GM21447 (cell line): ENCODE data around the gene TINCR.

ENCODE experiments used
- ATAC-seq: cut with Tn5 transposase; IDR thresholded peaks from one replicate; pipeline ENCODE4 v1.9.1; 2021; ENCODE audit not compliant: unreplicated experiment

The TINCR gene

DNA sequence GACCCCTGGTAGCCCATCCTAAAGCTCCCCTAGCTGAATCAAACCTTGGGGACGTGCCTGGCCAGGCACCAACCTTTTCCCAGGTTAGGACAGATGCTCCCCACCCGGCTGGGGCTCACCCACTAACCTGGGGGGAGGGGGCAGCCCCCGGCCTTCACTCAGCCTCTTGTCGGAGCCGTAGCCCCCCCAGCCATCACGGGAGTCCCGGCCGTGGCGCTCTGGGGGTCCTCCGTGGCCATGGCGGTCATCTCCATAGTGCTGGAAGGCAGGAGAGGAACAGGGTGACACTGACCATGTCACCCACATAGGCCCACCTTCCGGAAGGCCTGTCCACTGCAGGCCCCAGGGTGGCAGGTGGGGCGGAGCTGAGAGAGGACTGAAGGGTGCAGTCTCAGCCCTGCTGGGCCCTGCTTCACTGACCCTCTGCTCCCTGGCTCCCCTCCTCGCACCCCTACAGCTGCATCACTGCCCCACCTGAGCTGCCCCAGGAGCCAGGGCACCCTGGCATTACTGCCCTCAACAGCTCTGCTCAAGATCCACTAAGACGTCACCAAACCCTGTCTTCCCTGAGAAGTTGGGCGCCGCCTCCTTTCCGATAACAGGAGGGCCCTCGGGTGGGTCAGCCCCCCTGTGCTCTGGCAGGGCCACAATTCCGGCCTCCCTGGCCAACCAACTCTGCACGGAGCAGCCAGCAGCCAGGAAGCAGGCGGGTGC lies 22.6 kb upstream of the TINCR start:
- ATAC-seq = no peak

DNA sequence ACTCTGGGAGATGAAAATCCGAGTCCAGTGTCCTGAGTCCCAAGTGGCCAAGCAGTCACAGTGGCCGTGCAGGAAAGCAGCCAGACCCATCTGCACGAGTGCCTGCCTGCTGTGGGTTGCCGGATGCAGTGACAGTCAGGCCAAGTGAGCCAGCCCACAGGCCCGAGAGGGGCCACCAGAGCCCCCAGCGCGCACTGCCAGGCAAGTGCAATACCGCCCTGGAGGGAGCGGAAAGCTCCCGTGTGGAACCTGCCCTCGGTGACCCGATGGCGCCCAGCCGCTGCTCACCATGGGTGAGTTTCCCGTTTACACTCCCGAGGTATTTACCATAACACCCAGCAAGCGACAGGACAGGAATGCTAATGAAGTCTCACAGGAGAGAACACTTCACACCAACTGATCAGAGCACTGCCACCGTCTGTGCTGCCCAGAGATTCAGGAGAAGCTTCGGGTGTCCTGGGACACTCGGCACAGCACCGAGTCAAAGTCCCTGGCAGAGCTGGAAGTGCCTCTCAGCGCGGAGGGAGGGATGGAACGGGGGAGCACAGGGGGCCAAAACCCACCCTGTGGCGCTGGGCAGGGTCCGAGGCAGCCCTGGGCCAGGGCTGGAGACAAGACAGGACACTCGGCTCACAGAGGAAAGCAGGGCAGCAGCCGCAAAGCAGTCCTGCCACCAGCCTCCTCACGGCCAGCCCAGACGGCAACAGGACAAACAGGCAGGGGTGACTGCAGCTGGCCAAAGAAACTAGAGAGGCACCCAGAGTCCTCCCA lies 21.3 kb upstream of the TINCR start:
- ATAC-seq = no peak

DNA sequence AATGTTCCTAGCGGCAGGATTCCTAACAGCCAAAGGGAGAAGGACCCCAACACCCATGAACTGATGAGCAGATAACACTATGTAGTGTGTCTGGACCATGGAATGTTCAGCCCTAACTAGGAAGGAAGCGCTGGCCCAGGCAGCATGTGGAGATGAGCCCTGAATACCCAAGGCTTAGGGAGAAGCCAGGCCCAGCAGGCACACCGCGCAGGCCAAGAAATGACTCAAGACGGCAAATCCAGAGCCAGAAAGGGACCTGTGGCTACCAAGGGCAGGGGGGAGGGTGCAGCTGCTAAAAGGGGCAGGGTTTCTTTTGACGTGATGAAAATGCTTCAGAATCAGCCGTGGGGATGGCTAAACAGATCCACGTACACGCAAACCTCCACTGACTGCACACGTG lies 20.7 kb upstream of the TINCR start:
- ATAC-seq = no peak

DNA sequence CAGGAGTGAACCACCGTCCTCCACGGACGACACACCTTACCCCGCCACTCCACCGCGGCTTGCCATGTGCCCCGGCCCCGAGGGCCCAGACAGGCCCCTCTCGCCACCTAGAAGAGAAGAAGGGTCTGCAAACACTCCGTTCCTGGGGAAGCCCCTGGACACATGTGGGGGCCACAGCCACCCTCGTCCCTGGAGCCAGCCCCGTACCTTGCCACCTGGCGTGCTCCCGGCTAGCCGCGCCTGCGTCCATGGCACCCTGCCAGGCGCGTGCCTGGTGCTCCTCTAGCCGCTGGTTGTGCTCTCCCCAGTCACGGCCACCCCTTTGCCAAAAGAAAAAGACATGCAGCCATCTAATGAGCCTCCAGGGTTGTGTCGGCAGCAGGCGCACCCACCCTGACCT lies 19.9 kb upstream of the TINCR start:
- ATAC-seq = no peak

DNA sequence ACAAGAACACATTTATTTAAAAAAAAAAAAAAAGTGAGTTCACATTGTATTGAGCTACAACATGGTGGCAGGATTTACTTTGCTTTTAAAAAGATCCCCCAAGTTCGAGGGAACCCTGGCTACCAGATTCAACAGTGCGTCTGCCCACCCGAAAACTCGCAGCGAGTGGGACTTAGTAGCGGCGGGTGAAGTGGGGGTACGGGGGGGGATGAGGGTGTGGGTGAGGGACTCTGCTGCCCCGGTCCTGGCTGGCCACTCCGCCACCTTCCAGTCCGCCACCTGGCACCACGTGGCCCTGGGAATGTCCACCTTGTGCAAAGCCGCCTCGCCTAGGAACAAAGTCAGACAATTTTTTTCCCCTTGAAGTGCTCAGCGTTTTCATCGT lies 19.3 kb upstream of the TINCR start:
- ATAC-seq = no peak

DNA sequence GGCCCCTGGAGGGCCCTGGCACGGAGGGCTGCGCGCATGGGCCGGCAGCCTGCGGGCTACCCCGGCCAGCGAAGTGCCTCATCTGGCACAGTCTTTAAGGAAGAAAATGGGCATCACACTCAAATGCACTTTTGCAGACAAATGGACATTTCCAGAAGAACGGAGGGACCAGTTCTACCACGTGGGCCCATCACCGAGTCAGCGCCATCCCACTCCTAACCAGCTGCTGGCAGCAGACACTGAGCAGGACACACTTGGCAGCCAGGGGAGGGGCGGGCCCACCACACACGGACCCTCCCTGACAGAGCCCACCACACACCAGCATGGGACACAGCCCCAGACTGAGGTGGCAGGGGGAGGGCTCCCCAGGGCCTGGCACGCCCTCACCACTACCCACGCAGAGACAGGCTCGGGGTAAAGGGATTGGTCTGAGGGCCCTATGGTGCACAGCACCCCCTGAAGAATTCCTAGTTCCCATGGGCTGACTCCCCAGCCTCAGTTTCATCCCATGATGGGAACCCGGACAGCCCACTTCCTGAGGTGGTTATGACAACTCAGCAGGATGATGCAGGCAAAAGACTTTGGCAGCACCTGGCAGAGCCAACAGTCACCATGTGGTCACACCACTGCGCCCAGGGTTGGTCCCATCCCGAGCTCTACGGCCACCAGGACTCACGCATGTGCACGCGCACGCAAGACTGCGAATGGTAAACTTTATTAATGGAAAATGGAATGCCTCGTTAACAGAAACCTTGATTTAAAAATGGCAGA lies 18.7 kb upstream of the TINCR start:
- ATAC-seq = no peak

DNA sequence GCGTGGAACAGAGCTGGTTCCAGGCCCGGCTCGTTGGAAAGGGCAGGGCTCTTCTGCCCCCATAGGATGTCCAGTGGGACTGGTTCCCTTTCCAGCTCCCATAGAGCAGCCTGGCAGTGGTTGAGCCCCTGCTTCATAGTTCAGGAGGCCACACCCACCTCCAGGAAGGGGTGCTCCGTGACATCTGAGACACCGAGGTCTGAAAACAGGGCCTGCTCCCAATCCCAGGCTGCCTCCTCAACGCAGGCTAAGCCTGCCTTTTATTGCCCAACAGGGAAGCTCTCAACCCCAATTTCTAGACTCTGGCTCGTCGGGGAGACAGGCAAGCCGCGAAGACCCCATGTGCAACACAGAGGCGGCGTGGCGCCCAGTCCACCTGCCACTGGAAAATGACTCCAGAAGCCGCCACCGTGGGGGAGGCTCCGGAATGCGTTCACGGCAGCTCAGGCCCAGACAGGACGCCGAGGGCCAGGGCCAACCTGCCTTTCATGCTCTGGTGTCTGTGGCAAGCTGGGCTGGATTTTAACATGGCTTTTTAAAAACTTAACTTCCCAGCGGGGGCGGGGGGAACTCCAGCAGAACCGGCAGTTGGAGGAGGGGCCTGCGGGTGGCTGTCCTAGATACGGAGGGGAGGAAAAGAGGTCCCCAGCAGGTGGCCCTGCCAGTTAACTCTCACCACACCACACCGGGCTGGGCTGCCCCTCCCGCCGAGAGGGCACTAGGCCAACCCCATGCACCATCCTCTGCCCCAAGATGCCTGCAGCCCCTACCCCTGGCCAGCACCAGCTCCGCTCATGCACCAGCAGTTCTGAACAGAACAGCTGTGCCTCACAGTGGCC lies 17.9 kb upstream of the TINCR start:
- ATAC-seq = no peak

DNA sequence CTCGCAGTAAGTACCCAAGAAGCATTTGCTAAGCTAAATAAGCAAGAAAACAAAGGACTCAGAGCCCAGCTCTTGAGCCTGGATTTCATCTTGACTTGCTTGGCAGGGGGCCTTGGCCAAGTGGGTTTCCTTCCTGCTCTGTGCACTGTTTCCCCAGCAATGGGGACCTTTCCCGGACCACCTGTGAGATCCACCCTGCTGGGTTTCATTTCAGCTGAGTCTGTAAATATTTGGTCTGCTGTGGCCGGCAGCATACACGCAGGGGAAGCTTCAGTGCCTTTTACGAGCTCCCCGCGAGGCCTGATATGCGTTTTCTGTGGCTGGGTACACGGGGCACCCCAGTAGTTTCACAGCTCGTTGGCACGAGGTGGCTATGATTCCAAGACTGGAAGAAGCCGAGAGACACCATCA lies 12.4 kb upstream of the TINCR start:
- no peak for ATAC-seq

DNA sequence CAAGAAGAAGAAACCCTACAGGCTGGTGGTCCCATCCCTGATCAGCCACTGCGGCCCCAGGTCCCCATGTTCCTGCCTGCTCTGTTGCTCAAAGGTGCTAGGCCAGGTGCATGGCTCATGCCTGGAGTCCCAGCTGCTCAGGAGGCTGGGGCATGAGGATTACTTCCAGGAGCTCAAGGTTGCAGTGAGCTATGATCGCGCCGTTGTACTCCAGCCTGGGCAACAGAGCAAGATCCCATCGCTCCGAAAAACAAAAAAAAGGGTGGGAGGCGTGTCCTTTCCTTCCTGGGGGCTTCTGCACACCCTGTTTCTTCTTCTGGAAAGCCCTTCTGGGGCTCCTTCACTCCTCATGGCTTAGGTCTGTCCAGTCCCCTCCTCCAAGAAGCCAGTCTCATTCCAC lies 11.9 kb upstream of the TINCR start:
- no peak for ATAC-seq

DNA sequence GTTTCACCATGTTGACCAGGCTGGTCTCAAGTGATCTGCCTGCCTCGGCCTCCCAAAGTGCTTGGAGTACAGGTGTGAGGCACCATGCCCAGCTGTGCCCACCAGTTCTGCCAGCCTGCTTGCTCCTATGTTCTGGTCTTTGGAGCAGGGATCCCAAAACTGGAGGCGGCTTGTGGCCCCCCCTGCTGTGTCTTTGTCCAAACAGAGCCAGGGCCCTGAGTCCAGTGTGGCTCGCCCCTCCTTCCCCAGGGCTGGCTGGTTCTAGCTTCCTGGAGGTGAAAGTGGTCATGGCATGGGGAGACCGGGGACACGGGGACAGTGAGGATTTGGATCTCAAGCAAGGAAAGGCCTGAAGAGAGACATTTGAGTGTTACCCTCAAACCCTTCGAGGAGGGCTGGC lies 11.5 kb upstream of the TINCR start:
- ATAC-seq = no peak

DNA sequence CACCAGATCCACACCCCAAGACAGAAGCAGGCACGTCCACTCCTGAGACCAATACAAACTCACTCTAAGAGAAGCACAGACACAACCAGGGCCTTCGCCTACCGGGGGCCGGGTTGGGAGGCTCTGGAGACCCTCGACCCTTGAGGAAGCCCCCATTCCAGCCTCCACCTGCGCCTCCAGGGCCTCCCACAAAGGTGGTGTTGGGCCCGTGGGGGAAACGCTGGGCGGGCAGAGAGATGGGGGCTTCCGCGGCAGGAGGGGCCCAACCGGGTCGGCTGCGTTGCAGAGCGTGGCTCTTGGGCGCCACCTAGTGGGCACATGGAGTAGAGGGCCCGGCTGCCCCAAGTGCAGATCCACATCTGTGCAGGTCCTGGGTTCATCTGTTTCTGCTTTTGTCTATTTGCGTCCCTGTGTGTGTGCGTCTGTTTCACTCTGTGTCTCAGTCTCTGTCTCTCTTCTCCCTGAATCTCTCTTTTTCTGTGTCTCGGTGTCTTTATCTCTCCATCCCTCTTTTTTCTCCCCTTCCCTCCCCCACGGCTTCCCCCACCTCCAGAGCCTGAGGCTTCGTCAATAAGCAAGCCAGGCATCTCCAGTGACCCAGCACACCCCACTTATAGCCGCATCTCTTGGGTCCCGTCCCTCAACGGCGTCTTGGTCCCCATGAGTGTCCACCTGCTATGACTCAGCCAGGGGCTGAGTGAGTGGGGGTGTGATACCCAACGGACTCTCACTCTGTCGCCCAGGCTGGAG lies 10.5 kb upstream of the TINCR start:
- ATAC-seq = no peak

DNA sequence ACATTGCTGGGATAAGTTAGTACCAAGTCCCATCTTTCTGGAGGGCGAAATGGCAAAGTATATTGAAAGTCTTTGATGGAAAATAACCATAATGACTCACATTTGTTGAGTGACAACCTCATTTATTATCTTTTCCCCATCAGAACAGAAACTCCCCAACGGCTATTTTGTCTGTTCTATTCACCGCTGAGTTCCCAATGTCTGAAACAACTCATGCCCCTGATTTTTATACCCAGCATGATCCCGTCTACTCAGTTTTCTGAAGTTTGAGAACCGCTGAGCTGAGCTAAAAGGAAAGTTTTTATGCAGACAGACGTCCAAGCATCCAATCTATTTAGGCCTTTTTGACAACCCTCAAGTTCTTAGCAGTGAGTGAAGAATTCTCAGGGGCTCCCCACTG lies 7.8 kb upstream of the TINCR start:
- ATAC-seq = no peak

DNA sequence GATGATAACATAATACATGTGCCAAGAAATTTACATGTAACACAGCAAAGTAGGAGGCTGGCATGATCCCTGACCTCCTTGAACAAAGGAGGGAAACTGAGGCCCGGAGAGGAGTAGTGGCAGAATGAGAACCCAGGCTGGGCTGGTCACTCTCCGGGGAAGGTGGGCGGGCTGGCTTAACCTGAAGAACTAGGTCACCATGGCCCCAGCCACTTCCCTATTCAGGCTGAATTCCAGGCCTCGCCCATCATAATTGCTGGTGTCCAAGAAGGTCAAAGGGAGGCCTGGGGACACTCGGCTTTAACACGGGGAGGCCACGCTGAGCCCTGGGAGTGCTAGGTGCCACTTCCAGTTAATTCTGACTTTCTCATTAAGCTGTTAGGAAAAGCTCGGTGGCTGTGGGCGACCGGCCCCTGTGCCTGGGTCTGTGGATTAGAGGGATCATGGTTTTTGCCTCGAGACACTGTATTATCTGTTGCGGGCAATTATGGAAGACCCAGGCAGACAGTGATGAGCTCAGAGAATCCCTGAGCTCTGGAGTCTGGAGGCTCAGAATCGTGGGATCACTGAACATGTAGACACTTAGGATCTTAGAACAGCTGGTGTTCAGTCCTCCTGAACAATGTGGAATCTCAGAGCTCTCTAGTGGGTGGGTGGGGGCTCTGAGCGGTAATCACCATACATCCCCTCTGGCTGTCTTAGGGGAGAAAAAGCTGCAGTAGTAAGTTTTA lies 5.0 kb upstream of the TINCR start:
- no peak for ATAC-seq

DNA sequence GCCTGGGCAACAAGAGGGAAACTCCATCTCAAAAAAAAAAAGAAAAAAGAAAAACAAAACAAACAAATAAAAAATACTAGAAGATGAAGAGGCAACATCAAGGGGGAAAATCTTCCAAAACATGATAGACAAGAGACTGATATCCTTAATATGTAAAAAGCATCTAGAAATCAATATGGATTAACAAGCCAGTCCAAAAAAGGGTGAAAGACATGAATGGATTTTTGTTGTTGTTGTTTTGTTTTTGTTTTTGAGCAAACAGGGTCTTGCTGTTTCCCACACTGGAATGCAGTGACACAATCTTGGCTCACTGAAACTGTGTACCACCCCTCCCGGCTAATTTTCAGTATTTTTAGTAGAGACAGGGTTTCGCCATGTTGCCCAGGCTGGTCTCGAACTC lies 4.0 kb upstream of the TINCR start:
- ATAC-seq = no peak

DNA sequence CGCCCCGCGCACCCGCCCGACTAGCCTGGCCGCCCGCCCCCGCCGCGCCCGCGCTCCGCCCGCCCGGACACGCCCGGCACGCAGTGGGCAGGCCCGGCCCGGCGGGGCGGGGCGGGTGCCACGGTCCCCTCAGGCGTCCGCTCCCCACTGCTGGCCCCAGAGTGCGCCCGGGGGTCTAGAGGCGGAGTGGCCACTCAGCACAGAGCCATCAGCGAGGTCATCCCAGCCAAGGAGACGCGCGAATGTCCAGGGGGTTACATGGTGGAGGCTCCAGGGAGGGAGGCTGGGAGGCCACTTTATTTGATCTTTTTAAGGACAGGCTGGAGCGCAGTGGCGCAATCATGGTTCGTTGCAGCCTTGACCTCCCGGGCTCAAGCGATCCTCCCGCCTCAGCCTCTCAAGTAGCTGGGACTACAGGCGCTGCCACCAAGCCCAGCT lies 236 bp upstream of the TINCR start:
- ATAC-seq = no peak

DNA sequence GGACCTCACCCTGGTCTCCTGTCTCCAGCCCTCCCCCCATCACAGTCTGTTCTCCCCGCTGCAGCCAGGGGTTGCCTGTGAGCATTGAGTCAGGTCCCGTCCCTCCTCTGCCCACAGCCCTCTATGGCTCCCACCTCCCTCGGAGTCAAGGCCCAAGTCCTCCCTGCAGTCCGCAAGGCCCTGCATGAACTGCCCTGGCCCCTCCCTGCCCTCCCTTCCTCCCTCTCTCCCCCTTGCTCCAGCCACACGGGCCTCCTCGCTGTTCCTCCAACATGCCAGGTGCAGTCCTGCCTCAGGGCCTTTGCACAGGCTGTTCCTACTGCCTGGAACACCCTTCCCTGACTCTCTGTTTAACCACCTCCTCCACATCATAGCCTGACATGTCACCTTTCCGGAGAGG lies 2.8 kb downstream of the TINCR start:
- ATAC-seq = no peak

DNA sequence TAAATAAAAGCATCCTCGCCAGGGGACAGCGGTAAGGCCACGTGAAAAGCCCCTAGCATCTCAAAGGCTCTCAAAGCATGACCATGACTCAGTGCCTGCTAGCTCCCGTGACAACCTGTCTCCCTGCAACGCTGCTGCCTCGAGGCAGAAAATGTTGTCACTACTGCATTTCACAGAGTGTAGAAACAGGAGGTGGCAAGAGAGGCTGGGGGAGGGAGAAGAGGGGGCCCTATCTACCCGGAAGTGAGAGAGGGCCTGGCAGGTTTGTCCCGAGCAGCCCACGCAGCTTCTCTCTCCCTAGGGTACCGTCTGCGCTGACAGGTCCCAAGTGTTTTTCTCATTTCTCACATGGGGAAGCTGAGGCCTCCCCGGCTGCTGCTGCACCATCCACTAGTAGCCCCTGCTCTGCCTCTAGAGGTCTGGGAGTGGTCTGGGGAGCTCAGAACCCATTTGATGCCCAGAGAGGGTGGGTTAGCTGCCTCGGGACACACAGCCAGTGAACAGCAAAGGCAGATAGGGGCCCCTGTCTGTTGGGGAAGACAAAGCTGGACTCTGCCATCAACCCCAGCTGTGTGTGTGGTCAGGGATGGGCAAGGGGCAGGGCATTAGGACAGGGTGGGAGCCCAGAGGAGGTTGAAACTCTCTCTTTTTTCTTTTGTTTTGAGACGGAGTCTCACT lies 3.7 kb downstream of the TINCR start:
- no peak for ATAC-seq

DNA sequence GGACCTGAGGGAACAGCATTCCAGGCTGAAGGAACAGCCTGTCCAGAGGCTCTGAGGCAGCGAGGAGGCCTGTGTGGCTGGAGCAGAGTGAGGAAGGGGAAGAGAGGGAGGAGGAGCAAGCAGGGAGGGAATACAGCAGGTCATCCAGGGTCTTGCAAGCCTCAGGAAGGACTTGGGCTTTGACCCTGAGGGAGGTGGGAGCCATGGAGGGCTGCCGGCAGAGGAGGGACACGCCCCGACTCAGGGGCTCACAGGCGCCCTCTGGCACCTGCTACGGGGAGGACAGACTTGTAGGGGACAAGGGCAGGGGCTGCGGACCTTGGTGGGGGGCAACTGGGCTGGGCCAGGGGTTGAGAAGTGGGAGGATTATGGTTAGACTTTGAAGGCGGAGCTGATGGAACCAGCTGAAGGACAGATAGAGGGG lies 4.7 kb downstream of the TINCR start:
- no peak for ATAC-seq

DNA sequence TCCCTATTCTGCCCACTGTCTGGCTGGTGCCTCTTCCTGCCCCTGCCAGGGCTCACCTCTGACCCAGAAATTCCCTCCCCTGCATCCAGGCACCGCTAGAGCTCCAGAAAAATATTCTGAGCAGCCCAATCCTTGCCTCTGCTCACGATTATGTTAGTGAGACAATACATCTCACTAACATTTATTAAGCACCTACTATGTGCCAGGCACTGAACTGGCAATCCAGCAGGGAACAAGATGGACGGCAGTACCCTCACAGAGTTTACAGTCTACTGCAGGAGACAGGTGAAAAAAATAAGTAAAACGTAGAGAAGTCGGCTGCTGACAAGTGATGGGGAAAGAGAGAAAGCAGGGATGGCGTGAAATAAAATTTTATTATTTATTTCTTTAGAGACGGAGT lies 5.5 kb downstream of the TINCR start:
- no peak for ATAC-seq
